Effector CD4-positive, alpha-beta T cell (primary cell): ENCODE measurements around the gene PDE4B.

Experiments
- DNase-seq: peaks from one replicate; pipeline ENCODE4 v3.0.0-alpha.2; 2020

The PDE4B gene

GRCh38 chr1:66348776-66349175 is 556.1 kb downstream of the PDE4B start:
- no peak for DNase-seq

GRCh38 chr1:66349242-66349641 is 556.5 kb downstream of the PDE4B start:
- no peak for DNase-seq

- DNase-seq: peak; percentile 58
These were observed 557.4 kb downstream of the PDE4B start for GRCh38 chr1:66350001-66350547.

GRCh38 chr1:66351478-66351877 is 558.8 kb downstream of the PDE4B start:
- no peak for DNase-seq

GRCh38 chr1:66351913-66352312 is 559.2 kb downstream of the PDE4B start:
- DNase-seq: peak; percentile 39

GRCh38 chr1:66352792-66353191 is 560.1 kb downstream of the PDE4B start:
- no peak for DNase-seq

GRCh38 chr1:66353257-66353656 is 560.6 kb downstream of the PDE4B start:
- DNase-seq: no peak

GRCh38 chr1:66354311-66355201 is 561.9 kb downstream of the PDE4B start:
- DNase-seq: no peak

- no peak for DNase-seq
These were observed 563.1 kb downstream of the PDE4B start for GRCh38 chr1:66355756-66356155.

- DNase-seq: no peak
These were observed 563.9 kb downstream of the PDE4B start for GRCh38 chr1:66356605-66357004.

GRCh38 chr1:66357021-66357420 is 564.3 kb downstream of the PDE4B start:
- DNase-seq: no peak

GRCh38 chr1:66357478-66358197 is 564.9 kb downstream of the PDE4B start:
- no peak for DNase-seq

GRCh38 chr1:66359269-66359668 is 566.6 kb downstream of the PDE4B start:
- DNase-seq: no peak

GRCh38 chr1:66359815-66360214 is 567.1 kb downstream of the PDE4B start:
- DNase-seq: no peak

- DNase-seq: no peak
These were observed 567.6 kb downstream of the PDE4B start for GRCh38 chr1:66360285-66360724.

- no peak for DNase-seq
These were observed 572.1 kb downstream of the PDE4B start for GRCh38 chr1:66364578-66365391.

GRCh38 chr1:66365635-66366034 is 572.9 kb downstream of the PDE4B start:
- no peak for DNase-seq

GRCh38 chr1:66366634-66367033 is 573.9 kb downstream of the PDE4B start:
- DNase-seq: no peak

- no peak for DNase-seq
These were observed 574.7 kb downstream of the PDE4B start for GRCh38 chr1:66367369-66367768.

- no peak for DNase-seq
These were observed 575.6 kb downstream of the PDE4B start for GRCh38 chr1:66368261-66368660.

GRCh38 chr1:66370462-66370971 is 577.8 kb downstream of the PDE4B start:
- no peak for DNase-seq

- no peak for DNase-seq
These were observed 578.7 kb downstream of the PDE4B start for GRCh38 chr1:66371233-66372005.
